Measurements from ENCODE around the gene CUTA. TPM values are rescaled to one million over a fixed set of nuclear protein-coding genes. Genes with fewer than 3 reads are reported as not detected.

The CUTA gene
- total and polyA plus RNA-seq, 2 experiments from 2014 or later = 207 to 421 TPM

DNA sequence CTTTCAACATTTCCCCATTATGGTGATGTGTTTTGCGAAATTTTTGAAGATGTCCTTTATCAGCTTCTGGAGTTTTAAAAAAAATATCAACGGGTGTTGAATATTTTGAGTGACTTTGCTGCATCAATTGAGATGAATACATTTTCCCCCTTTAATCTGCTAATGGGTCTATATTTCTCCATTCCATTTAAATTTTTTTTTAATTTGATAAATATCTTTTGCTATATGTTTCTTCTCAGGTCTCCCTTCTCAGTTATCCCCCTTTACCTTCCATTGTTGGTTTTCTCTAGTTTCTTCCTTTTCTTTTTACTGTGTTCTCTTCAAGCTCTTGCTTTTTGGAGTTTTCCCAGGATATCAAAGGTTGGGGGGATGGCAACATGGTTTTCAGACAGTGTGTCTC is 27.7 kb downstream of the CUTA start:
- no peaks in the 10 kb centered on the region for H3K9me2 ChIP-seq (ENCODE audit: insufficient read depth)
- H3K4me1 ChIP-seq (ENCODE audit: insufficient read depth) = peaks cover 8% of the 10 kb centered on the region
- H3K36me3 ChIP-seq (ENCODE audit: insufficient read depth) = no peaks in the 10 kb centered on the region
- Mint-ChIP-seq H3K9me3 (no peaks in the 10 kb centered on the region; the same call in 2 of the 3 replicates), H3K27ac (peak overlapping the region; percentile 94; the same call in 1 of the 2 replicates), H3K4me3 (no peak overlapping the region; the same call in 2 of the 3 replicates), H3K4me1 (peaks cover 28% of the 10 kb centered on the region), H3K27me3 (ENCODE audit: insufficient read depth, low read depth, poor library complexity) (peaks cover 5% of the 10 kb centered on the region), H3K36me3 (ENCODE audit: low read depth) (peaks cover 4% of the 10 kb centered on the region; the same call in 2 of the 3 replicates)
- H3K4me3 ChIP-seq = no peak overlapping the region; the same call in 1 of the 2 replicates
- TF ChIP-seq, protein P1, sequence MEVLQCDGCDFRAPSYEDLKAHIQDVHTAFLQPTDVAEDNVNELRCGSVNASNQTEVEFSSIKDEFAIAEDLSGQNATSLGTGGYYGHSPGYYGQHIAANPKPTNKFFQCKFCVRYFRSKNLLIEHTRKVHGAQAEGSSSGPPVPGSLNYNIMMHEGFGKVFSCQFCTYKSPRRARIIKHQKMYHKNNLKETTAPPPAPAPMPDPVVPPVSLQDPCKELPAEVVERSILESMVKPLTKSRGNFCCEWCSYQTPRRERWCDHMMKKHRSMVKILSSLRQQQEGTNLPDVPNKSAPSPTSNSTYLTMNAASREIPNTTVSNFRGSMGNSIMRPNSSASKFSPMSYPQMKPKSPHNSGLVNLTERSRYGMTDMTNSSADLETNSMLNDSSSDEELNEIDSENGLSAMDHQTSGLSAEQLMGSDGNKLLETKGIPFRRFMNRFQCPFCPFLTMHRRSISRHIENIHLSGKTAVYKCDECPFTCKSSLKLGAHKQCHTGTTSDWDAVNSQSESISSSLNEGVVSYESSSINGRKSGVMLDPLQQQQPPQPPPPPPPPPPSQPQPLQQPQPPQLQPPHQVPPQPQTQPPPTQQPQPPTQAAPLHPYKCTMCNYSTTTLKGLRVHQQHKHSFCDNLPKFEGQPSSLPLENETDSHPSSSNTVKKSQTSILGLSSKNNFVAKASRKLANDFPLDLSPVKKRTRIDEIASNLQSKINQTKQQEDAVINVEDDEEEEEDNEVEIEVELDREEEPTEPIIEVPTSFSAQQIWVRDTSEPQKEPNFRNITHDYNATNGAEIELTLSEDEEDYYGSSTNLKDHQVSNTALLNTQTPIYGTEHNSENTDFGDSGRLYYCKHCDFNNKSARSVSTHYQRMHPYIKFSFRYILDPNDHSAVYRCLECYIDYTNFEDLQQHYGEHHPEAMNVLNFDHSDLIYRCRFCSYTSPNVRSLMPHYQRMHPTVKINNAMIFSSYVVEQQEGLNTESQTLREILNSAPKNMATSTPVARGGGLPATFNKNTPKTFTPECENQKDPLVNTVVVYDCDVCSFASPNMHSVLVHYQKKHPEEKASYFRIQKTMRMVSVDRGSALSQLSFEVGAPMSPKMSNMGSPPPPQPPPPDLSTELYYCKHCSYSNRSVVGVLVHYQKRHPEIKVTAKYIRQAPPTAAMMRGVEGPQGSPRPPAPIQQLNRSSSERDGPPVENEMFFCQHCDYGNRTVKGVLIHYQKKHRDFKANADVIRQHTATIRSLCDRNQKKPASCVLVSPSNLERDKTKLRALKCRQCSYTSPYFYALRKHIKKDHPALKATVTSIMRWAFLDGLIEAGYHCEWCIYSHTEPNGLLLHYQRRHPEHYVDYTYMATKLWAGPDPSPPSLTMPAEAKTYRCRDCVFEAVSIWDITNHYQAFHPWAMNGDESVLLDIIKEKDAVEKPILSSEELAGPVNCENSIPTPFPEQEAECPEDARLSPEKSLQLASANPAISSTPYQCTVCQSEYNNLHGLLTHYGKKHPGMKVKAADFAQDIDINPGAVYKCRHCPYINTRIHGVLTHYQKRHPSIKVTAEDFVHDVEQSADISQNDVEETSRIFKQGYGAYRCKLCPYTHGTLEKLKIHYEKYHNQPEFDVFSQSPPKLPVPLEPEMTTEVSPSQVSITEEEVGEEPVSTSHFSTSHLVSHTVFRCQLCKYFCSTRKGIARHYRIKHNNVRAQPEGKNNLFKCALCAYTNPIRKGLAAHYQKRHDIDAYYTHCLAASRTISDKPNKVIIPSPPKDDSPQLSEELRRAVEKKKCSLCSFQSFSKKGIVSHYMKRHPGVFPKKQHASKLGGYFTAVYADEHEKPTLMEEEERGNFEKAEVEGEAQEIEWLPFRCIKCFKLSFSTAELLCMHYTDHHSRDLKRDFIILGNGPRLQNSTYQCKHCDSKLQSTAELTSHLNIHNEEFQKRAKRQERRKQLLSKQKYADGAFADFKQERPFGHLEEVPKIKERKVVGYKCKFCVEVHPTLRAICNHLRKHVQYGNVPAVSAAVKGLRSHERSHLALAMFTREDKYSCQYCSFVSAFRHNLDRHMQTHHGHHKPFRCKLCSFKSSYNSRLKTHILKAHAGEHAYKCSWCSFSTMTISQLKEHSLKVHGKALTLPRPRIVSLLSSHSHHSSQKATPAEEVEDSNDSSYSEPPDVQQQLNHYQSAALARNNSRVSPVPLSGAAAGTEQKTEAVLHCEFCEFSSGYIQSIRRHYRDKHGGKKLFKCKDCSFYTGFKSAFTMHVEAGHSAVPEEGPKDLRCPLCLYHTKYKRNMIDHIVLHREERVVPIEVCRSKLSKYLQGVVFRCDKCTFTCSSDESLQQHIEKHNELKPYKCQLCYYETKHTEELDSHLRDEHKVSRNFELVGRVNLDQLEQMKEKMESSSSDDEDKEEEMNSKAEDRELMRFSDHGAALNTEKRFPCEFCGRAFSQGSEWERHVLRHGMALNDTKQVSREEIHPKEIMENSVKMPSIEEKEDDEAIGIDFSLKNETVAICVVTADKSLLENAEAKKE (CRISPR knock-in tag; IDR thresholded peaks at IDR 0.05) = no peak
- TF ChIP-seq ZNF331 (CRISPR knock-in tag; IDR thresholded peaks at IDR 0.05; ENCODE audit: low read depth) (no peak), CREB1 (CRISPR knock-in tag; IDR thresholded peaks at IDR 0.05; ENCODE audit: low read depth) (no peak), ZNF114 (CRISPR knock-in tag; IDR thresholded peaks at IDR 0.05) (no peak), EZH2phosphoT487 (IDR thresholded peaks at IDR 0.05; ENCODE audit: unreplicated experiment) (no peak), STAT1 (IDR thresholded peaks at IDR 0.05; ENCODE audit: unreplicated experiment) (no peak)
- no peak overlapping the region for H3K27ac ChIP-seq (ENCODE audit: low read depth)
- peaks cover 34% of the 10 kb centered on the region for H3K79me2 ChIP-seq (replicated peaks; ENCODE audit: insufficient read depth)
- no peak overlapping the region for H2AFZ ChIP-seq
- H4K20me1 ChIP-seq (replicated peaks; ENCODE audit: insufficient read depth) = peaks cover 28% of the 10 kb centered on the region
- H3K4me2 ChIP-seq = no peak overlapping the region
- no peak for DNase-seq (ENCODE audit: low spot score)
- H3K27me3 ChIP-seq (ENCODE audit: insufficient read depth) = no peaks in the 10 kb centered on the region
- ATAC-seq = no peak
- peaks cover 5% of the 10 kb centered on the region; the same call in 1 of the 2 replicates for H3F3A ChIP-seq (replicated peaks; ENCODE audit: low read depth)

DNA sequence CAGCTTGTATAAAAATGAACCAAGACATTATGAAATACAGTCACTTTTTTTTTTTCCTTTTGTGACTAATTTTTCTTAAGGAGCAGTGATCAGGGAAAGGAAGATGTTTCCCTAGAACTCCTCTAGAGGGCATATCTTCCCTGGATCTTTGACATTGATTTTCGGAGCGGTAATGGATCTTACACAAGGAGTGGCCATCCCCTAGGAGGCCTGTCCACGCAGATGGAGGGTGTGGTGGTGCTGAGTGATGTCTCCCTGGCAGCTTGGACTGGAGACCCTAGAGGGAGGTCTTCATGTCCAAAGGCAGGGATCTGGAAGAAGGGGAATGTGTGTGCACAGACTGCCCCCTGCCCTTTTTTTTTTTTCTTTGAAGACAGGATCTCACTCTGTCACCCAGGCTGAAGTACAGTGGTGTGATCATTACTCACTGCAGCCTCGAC is 33.3 kb downstream of the CUTA start:
- Mint-ChIP-seq H3K4me3 (no peak overlapping the region), H3K27me3 (ENCODE audit: insufficient read depth, low read depth, poor library complexity) (peaks cover 4% of the 10 kb centered on the region), H3K27ac (no peak overlapping the region), H3K9me3 (no peaks in the 10 kb centered on the region), H3K4me1 (no peaks in the 10 kb centered on the region), H3K36me3 (ENCODE audit: low read depth) (no peaks in the 10 kb centered on the region)
- Histone ChIP-seq H4K20me1 (replicated peaks; ENCODE audit: insufficient read depth) (no peaks in the 10 kb centered on the region), H3K4me1 (ENCODE audit: insufficient read depth) (no peaks in the 10 kb centered on the region), H3F3A (replicated peaks; ENCODE audit: low read depth) (no peaks in the 10 kb centered on the region), H3K79me2 (replicated peaks; ENCODE audit: insufficient read depth) (no peaks in the 10 kb centered on the region), H3K4me2 (no peak overlapping the region), H3K27me3 (ENCODE audit: insufficient read depth) (no peaks in the 10 kb centered on the region), H2AFZ (peak overlapping the region; percentile 26; the same call in 1 of the 2 replicates), H3K36me3 (ENCODE audit: insufficient read depth) (no peaks in the 10 kb centered on the region), H3K27ac (ENCODE audit: low read depth) (no peak overlapping the region), H3K4me3 (no peak overlapping the region), H3K9me2 (ENCODE audit: insufficient read depth) (no peaks in the 10 kb centered on the region)
- peak; percentile 60 for TF ChIP-seq CTCF (conservative IDR thresholded peaks at IDR 0.05; ENCODE audit: low read depth in 2 of 2)
- TF ChIP-seq STAT1 (IDR thresholded peaks at IDR 0.05; ENCODE audit: unreplicated experiment) = no peak
- peak; percentile 72 for DNase-seq (ENCODE audit: low spot score)
- ATAC-seq = peak; percentile 91

Data from GM23338 (cell line).